ENCODE data around the gene MRPL12. TPM values are rescaled to one million over a fixed set of nuclear protein-coding genes. Genes with fewer than 3 reads are reported as not detected.

Gene MRPL12
- total and polyA plus RNA-seq, 2 of the 13 experiments (the other 11 are each of a cell fraction or from before 2014, with no cell fraction given): 39.1 to 94.1 TPM

- peak; percentile 73; the same call in 1 of the 2 replicates for TF ChIP-seq ZBTB2 (CRISPR knock-in tag; IDR thresholded peaks at IDR 0.05; ENCODE audit: low read depth)
- no peak; the same call in 1 of the 2 replicates for TF ChIP-seq MTF2 (CRISPR knock-in tag; IDR thresholded peaks at IDR 0.05; ENCODE audit: borderline replicate concordance)
- TF ChIP-seq TFDP2 (CRISPR knock-in tag; IDR thresholded peaks at IDR 0.05): peak; percentile 86
- no peak for TF ChIP-seq ATM (IDR thresholded peaks at IDR 0.05; ENCODE audit: borderline replicate concordance)
- TF ChIP-seq REST (IDR thresholded peaks at IDR 0.05; ENCODE audit: borderline replicate concordance in 1 of 2, low read depth in 1 of 2, low read length in 2 of 2): peak in 1 of 2 experiments; percentile 35; a peak in 1 of 4 replicates
- TF ChIP-seq PHF8 (CRISPR knock-in tag; IDR thresholded peaks at IDR 0.05): peak; percentile 92
- TF ChIP-seq PRDM4 (CRISPR knock-in tag; IDR thresholded peaks at IDR 0.05; ENCODE audit: borderline replicate concordance): no peak
- peak; percentile 81 for TF ChIP-seq FOXK1 (CRISPR knock-in tag; IDR thresholded peaks at IDR 0.05; ENCODE audit: borderline replicate concordance, low read depth)
- TF ChIP-seq ZNF138 (CRISPR knock-in tag; IDR thresholded peaks at IDR 0.05; ENCODE audit: low read depth): 0 out of 2 replicates have a peak, but pooled peaks have one; percentile 76
- TF ChIP-seq AFF4 (CRISPR knock-in tag; IDR thresholded peaks at IDR 0.05): no peak
These were observed 19.4 kb upstream of the MRPL12 start, which contains the start of the genes ARL16 and HGS (continued) for GRCh38 chr17:81683584-81684441.

Data from HepG2 (cell line).